ENCODE data around the gene G3BP2. TPM values are rescaled to one million over a fixed set of nuclear protein-coding genes. Genes with fewer than 3 reads are reported as not detected.

G3BP2 gene
- total RNA-seq, 1 donor from 2014 or later = 109 TPM

DNA sequence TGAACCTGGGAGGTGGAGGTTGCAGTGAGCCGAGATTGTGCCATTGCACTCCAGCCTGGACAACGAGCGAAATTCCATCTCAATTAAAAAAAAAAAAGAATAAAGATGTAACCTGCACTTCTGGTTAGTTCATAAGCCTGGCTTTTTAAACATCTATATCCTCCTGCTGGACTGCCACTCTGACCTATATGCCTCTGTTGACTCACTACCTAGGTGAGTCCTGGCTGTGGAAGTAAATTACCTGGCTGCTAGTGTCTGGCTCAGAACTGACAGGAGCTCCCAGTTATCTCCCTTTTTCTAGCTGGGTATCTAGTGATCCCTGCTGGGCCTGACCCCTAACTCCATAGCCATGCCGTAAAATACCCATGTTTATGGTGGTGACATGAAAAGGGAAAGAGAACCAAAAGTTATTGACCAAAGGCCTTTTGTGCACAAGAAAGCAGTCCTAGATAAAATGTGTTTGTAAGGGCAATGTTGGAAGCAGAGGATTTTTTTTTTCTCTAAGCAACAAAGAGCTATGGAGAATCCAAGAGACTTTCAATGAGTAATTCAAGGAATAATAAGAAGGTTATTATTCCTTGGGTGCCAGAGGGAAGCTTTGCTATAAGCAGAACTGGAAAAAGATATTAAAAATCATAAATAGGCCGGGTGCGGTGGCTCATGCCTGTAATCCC lies 10.4 kb upstream of the G3BP2 start:
- DNase-seq (ENCODE audit: low read depth) = no peak
- TF ChIP-seq, protein P1, sequence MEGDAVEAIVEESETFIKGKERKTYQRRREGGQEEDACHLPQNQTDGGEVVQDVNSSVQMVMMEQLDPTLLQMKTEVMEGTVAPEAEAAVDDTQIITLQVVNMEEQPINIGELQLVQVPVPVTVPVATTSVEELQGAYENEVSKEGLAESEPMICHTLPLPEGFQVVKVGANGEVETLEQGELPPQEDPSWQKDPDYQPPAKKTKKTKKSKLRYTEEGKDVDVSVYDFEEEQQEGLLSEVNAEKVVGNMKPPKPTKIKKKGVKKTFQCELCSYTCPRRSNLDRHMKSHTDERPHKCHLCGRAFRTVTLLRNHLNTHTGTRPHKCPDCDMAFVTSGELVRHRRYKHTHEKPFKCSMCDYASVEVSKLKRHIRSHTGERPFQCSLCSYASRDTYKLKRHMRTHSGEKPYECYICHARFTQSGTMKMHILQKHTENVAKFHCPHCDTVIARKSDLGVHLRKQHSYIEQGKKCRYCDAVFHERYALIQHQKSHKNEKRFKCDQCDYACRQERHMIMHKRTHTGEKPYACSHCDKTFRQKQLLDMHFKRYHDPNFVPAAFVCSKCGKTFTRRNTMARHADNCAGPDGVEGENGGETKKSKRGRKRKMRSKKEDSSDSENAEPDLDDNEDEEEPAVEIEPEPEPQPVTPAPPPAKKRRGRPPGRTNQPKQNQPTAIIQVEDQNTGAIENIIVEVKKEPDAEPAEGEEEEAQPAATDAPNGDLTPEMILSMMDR (conservative IDR thresholded peaks at IDR 0.05; ENCODE audit: low read depth, low read length) = no peak
- no peak overlapping the region for H3K4me3 ChIP-seq (ENCODE audit: low read depth, low read length)

DNA sequence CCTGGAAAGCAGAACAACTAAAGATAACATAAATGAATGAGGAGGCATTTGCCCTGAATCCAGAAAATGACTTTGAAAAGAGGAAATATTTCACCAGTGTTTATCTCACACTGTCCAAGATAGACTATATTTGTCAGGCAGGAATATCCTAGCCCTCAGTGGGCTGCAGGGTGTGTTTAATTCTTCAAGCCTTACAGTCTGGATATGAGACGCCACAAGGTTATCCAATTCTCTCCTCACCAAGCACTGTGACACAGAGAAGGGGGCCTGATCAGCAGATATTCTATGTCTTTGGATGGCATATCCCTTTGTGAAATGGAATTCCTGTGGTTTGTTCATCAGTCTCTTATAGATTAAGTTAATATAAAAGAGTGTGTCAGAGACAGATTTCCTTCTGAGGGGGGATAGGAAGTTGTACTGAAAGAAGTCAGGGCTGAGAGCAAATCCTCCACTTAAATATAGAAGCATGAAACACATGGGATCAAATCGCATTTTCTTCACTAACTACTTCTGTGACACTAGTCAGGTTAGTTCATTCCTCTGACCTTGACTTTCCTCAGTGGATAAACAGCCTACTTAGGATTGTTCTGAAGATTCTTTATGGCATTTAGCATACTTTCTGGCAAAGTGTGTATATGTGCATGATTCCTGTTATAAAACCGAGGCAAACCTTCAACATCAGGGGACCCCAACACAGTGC lies 6.8 kb upstream of the G3BP2 start:
- H3K4me3 ChIP-seq (ENCODE audit: low read depth, low read length) = no peak overlapping the region
- TF ChIP-seq, protein P1 (conservative IDR thresholded peaks at IDR 0.05; ENCODE audit: low read depth, low read length) = no peak
- no peak for DNase-seq (ENCODE audit: low read depth)

DNA sequence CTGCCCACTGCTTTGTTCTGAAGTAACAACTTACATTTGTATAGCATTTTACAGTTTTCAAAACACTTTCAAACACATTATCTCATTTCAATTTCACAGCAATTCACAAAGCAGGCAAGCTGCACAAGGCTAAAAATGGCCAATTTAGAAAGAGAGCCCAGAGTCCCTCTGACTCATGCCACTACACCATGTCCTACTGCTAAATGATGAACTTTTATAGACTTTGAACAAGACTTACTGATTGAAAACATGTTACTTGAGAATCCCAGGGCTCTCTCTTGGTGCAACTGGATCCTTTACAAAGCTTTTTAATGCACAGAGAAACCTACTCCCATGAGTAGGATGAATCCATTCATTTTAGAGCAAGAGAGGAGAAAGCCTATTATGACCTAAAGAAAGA lies 5.8 kb upstream of the G3BP2 start:
- DNase-seq (ENCODE audit: low read depth) = no peak
- no peak overlapping the region for H3K4me3 ChIP-seq (ENCODE audit: low read depth, low read length)
- TF ChIP-seq, protein P1 (conservative IDR thresholded peaks at IDR 0.05; ENCODE audit: low read depth, low read length) = no peak

DNA sequence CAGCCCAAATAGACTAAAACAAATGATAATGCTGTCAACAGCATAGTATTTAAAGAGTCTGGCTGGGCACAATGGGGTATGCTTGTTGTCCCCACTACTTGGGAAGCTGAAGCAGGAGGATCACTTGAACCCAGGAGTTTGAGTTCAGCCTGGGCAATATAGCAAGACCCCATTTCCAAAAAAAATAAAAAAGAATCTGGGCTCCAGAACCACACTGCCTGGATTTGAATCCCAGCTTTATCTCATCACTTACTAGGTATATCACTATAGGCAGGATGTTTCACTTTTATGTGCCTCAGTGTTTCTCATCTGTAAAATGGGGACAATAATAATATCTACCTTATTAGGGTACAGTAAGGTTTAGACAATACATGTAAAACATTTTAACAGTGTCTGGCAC lies 5.3 kb upstream of the G3BP2 start:
- no peak for DNase-seq (ENCODE audit: low read depth)
- TF ChIP-seq, protein P1 (conservative IDR thresholded peaks at IDR 0.05; ENCODE audit: low read depth, low read length) = no peak
- no peak overlapping the region for H3K4me3 ChIP-seq (ENCODE audit: low read depth, low read length)

DNA sequence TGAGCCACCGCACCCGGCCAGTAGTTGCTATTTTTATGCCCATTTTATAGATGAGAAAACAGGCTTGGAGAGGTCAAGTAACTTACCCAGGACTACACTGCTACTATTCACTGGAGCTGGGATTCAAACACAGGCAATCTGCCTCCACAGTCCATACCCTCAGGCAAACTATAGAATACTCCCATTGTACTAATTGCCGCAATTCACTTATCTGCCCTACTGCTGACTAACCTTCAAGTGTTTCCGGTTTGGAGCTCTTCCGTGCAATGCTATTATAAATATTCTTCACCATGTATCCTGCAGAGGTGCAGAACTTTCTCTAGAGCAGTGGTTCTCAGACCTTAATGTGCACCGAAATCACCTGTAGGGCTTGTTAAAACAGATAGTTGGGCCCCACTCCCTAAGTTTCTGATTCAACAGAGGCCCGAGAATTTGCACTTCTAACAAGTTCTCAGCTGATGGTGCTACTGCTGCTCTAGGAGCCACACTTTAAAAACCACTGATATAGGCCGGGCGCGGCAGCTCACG lies 1.9 kb upstream of the G3BP2 start:
- H3K4me3 ChIP-seq (ENCODE audit: low read depth, low read length) = no peak overlapping the region
- TF ChIP-seq, protein P1 (conservative IDR thresholded peaks at IDR 0.05; ENCODE audit: low read depth, low read length) = no peak
- no peak for DNase-seq (ENCODE audit: low read depth)

DNA sequence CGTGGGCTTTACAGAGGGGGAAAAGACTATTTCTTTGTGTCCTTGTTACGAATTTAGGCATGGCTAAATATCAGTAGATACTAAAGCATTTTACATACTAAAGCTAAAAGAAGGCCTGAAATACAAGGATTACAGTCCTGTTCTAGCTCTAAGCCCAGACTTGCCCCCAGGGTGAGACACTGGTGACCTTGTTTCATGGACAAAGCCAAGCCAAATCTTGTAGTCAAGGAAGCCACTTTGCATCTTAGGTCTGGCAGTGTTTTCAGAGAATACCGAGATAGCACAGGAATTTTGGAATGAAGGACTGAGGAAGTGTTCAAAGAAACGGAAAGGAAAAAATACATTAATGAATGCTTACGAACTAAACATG lies 733 bp upstream of the G3BP2 start:
- H3K4me3 ChIP-seq (ENCODE audit: low read depth, low read length) = peak overlapping the region; percentile 95
- DNase-seq (ENCODE audit: low read depth) = no peak
- TF ChIP-seq, protein P1 (conservative IDR thresholded peaks at IDR 0.05; ENCODE audit: low read depth, low read length) = no peak

Measured in epithelial cell of proximal tubule (primary cell).